DMS53 (cell line): ENCODE results near the gene PLGRKT.
A peak's percentile ranks its signal among the peaks of the same experiment; 100 is the strongest.
"Not testable (repeated sequence)": the region's sequence is repeated elsewhere in the genome, so short reads cannot be mapped to it uniquely, and the experiment has no call there.

Experiments
- DNase-seq: peaks from one replicate; lab custom pipeline; 2025; lab: John Stamatoyannopoulos, UW

The PLGRKT gene

DNA sequence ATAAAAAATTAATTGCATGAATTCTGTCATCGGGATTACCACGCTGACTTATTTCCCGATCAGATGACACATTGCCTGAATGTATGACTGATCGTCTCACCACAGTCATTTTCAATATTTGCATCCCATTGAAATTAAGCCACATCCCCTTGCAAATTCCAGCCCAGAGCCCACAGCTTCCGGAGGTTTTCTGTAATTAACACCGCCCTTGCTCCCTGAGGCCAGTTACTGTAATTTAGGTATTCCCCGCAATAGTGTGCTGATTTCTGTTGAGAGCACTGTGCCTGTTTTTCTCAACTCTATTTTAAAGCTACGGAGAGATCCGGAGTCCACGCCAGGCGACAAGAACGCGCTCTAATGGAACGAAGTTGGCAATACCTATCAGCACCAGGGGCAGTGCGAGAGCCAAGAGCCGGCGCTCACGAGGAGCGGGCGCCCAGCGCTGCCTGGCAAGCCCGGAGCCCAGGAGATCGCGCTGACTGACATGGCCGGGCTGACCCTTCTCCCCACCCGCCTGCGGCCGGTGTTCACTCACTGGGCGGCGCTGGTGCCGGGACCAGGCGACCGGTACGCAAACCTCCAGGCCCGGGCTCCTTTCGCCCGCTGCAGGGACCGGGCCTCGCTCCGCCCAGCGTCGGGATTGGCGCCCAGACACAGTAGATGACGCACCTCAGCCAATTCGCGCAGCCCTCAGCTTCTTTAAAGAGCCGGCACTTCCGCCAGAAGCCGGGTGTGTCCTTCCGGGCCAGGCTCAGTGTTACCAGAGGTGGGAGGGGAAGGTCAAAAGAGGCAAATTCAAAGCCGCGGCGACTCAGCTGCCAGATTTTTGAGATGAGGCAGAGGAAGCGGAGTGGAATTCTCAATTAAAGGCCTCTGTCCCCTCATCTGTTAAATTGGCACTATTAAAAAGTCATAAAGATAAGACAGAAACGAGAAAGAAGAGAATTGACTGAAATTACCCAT, at the start of gene PLGRKT:
TSS of gene PLGRKT (minus strand) at position 672 of the 963 bp plus-strand sequence. CDS start 5,948 bp downstream, outside the sequence.
- DNase-seq = peak; percentile 98

DNA sequence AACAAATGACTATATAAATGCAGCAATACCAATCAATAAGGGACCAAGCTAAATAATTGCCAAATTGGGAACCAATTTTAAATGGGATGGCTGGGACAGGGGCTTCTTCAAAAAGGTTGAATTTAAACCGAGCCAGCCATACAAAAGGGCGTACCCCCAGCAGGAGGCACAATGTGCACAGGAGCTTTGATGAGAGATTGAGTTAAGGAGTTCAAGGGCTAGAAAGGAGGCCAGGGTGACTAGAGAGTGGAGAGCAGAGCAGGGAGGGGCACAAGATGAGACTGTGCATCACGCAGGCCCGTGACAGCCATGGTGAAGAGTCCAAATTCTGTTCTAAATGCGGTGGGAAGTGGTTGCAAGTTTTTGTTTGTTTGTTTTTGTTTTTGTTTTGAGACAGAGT, 49.3 kb upstream of the PLGRKT start:
- no peak for DNase-seq

DNA sequence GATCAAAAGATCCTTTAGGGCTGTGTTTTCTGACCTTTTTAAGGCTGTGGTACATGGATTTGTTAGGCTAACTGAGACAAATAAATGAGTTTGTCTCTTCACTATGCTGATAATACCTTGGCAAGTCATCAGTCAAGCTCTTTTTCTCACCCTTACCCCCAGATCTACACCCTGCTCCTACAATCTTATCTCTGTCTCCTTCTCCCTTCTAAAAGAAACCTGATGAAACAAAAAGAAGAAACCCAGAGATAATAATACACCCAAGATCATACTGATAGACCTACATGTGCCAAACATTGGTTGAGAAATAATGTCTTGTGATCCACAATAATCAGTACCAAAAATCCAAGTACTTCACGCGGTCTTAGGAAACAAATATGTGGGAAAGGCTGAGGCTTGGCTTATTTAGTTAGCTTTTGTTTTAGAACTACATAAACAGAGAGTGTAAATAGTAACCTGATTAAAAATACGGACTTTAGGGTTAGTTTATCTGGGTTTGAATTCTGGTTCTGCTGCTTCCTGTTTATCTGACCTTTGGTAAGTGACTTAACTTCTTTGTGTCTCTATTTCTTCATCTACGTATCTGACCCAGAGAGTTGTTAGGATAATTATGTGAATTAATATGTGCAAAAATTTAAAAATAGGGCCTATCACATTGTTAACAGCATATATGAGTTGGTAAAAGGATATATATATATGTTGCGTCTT, 47.8 kb upstream of the PLGRKT start:
- no peak for DNase-seq

DNA sequence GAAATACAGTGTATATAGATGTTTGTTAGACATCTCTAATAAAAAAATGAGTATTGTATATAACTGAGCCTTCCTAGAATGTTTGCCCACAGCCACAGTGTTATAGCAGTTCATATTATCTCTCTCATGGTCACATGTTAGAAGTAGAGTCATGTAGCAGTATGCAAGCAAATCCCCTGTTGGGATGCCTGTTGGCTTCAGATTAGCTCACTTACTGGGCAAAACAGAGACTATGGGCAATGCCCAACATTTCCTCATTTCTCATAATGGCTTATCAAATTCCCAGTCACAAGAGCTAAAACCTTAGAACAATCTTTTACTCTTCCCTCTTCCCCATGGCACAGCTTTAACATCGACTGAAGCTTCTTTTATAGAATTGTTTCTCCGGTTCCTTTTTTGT, 45.6 kb upstream of the PLGRKT start:
- DNase-seq = no peak

GRCh38 chr9:5482194-5482593, 44.5 kb upstream of the PLGRKT start:
- no peak for DNase-seq

GRCh38 chr9:5481322-5482040, 43.8 kb upstream of the PLGRKT start:
- DNase-seq = no peak

DNA sequence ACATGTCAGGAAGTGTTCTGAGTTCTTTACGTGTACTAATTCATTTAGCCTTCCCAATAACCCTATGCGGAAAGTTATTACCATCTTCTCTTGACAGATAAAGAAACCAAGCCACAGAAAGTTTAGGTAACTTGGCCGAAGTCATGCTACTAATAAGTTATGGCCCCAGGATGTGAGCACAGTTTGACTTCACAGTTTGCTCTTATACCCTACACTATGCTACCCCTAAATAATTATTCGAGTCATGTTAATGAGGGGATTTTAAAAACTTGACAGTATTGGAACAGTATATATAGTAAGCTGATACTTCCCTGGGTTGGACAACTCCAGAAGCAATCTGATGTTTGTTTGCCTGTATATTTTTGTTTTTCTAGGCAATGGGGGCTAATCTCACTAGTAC, 43.2 kb upstream of the PLGRKT start:
- no peak for DNase-seq

GRCh38 chr9:5479994-5480694, 42.4 kb upstream of the PLGRKT start:
- DNase-seq = no peak

DNA sequence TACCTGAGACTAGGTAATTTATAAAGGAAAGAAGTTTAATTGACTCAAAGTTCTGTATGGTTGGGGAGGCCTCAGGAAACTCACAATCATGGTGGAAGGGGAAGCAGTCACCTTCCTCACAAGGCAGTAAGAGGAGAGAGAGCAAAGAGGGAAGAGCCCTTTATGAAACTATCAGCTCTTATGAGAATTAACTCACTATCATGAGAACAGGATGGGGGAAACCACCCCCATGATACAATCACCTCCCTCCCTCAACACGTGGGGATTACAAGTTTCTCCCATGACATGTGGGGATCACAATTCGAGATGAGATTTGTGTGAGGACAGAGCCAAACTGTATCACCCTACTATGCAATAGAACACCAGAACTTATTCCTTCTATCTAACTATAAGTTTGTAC, 40.5 kb upstream of the PLGRKT start:
- no peak for DNase-seq

DNA sequence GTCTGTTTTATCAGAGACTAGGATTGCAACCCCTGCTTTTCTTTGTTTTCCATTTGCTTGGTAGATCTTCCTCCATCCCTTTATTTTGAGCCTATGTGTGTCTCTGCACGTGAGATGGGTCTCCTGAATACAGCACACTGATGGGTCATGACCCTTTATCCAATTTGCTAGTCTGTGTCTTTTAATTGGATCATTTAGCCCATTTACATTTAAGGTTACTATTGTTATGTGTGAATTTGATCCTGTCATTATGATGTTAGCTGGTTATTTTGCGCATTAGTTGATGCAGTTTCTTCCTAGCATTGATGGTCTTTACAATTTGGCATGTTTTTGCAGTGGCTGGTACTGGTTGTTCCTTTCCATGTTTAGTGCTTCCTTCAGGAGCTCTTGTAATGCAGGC, 37.9 kb upstream of the PLGRKT start:
- DNase-seq = not testable (repeated sequence)

DNA sequence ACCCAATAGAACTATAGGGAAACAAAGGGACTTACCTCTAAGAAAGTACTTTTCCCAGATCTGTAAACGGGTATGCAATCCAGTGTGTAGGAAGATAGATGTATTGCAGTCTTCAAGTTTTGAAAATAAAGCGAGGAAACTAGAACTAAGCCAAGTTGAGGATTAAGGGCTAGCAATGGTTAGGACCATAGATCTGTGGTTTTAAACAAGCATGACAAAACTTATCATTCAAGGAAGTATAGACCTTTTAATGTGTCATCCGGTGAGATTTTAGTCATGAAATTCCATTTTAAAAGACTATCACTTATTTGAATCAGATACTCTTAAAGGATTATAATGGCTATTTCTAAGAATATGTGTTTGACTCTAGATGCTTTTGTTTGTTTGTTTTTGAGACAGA, 33.1 kb upstream of the PLGRKT start:
- no peak for DNase-seq

GRCh38 chr9:5470122-5470521, 32.4 kb upstream of the PLGRKT start:
- DNase-seq = no peak

GRCh38 chr9:5468850-5469249, 31.1 kb upstream of the PLGRKT start:
- DNase-seq = no peak

DNA sequence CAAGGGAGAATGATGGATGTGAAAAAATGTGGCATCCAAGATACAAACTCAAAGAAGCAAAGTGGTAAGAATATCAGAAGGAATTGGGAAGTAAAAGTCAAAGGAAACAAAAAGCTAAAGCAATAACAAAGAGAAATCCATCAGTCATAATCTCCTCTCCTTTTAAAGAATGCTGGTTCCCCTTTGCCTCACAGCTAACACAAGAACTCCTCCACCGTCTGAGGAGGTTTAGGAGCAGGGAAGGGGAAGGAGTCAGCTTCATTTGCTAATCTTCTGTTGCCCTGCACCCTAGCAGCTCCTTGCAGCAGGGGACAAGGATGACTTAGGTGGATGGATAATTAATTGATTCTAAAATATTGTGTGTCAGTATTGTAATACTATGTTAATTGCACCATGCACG, 29.0 kb upstream of the PLGRKT start:
- DNase-seq = no peak

DNA sequence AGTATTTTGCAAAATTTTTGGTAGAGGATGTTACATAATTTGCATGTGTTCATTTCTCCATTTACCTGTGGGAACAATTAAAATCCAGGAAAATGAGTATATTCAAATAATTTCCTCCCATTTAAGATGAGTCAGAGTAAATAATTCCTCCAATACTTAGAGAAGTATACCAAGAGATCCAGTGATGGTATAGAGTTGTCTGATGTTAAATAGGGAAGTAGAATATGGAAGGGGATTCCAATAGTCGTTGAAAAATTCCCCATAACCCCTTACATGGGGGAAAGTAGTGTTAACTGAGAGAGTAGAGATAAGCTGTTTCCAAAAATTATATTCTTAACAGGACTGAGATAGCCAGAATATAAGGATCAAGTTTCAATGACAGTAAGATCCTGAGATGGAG, 28.3 kb upstream of the PLGRKT start:
- no peak for DNase-seq

DNA sequence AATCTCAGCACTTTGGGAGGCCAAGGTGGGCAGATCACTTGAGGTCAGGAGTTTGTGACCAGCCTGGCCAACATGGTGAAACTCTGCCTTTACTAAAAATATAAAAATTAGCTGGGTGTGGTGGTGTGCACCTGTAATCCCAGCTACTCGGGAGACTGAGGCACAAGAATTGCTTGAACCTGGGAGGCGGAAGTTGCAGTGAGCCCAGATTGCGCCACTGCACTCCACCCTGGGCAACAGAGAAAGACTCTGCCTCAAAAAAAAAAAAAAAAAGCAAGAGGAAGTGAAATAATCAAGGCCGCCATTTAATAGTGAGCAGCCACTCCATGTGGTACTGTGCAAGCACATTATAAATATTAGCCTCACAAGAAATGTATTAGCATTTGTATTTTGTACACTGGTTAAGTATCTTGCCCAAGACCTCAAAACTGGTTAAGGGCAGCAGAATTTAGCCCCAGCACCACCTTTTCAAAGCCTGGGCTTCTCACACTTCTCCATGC, 27.2 kb upstream of the PLGRKT start:
- DNase-seq = not testable (repeated sequence)

- DNase-seq = no peak
Measured at GRCh38 chr9:5460157-5460556, 22.4 kb upstream of the PLGRKT start.

DNA sequence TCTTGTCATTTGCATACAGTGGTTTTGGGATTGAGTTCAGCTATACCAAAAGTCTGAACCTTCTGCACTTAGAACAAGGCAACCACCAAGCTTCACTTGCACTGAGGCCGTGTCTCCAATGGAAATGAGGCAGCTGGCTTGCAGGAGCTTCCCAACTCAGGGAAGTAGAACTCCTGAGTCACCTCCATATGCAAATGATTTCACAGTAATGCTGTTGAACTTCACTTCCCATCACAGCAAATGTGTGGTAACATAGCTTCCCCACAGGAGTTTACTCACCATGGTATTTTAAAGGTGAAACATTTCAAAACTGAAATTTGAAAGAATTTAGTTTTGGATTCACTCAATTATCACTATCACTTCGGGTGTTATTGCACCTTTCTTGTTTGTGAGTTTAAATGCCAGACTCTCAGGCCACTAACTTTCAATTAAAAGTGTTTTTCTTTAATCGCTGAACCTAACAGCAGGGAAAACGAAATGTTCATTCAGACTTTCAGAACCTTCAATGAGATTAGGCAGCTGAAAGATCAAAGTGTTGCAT, 21.6 kb upstream of the PLGRKT start:
- peak; percentile 28 for DNase-seq

DNA sequence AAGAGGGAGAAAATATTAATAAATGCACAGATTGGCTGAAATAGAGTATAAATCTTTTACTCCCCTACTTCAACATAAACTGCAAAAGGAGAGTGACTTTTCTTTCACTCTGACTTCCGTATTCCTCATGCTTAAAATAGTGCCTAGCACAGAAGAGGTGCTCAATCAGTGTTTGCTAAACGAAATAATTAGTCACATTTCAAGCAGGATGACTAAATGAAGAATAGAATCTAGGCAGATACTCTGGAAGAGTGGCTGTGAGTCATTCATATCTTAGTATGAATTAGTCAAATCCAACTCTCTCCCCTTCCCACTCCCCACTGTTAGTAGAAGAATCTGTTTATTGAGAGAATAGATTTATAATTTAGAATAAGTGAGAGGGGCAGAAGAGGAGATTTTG, 17.5 kb upstream of the PLGRKT start:
- DNase-seq = peak; percentile 43

- DNase-seq = no peak
Measured at GRCh38 chr9:5453673-5454072, 15.9 kb upstream of the PLGRKT start.

DNA sequence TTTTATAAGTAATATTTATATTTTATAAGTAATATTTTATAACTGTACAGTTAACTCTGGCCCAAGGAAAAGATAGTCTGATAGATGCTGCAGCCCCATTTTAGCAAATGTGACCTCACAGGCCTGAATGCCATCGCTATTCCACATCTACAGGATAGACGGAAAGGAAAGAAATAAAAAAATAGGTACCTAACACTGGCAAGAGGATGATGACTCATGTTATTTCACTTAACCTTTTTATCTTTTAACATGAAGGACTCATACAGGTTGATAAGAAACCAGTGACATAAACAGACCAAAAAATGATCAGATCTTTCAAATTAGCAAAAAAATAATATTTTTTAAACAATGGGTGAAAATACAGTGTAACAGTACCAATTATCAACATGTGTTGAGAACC, 15.3 kb upstream of the PLGRKT start:
- no peak for DNase-seq

GRCh38 chr9:5452286-5452609, 14.5 kb upstream of the PLGRKT start:
- DNase-seq = no peak
